ENCODE results near the gene NUDT17.
"Not testable (repeated sequence)": the region's sequence is repeated elsewhere in the genome, so short reads cannot be mapped to it uniquely, and the experiment has no call there.

NUDT17 gene

GRCh38 chr1:145845514-145846161 lies at the start of gene NUDT17:
Gene NUDT17, plus strand, starts transcription at chr1:145845630. Its CDS starts 11 bp downstream, at chr1:145845641.
- DNase-seq = peak; percentile 81

GRCh38 chr1:145796753-145797152 lies 48.7 kb upstream of the NUDT17 start:
- no peak for DNase-seq

GRCh38 chr1:145799806-145800205 lies 45.6 kb upstream of the NUDT17 start:
- DNase-seq = no peak

GRCh38 chr1:145804235-145805045 lies 41.0 kb upstream of the NUDT17 start:
- no peak for DNase-seq

GRCh38 chr1:145805057-145805456 lies 40.4 kb upstream of the NUDT17 start:
- DNase-seq = no peak

GRCh38 chr1:145806408-145806807 lies 39.0 kb upstream of the NUDT17 start:
- no peak for DNase-seq

GRCh38 chr1:145806844-145807243 lies 38.6 kb upstream of the NUDT17 start:
- DNase-seq = no peak

GRCh38 chr1:145812977-145813810 lies 32.2 kb upstream of the NUDT17 start:
- DNase-seq = not testable (repeated sequence)

- not testable (repeated sequence) for DNase-seq
These were observed 27.3 kb upstream of the NUDT17 start for GRCh38 chr1:145818095-145818494.

- not testable (repeated sequence) for DNase-seq
These were observed 22.6 kb upstream of the NUDT17 start for GRCh38 chr1:145822779-145823331.

GRCh38 chr1:145823565-145824498 lies 21.6 kb upstream of the NUDT17 start, which contains the start of the genes POLR3C and RNF115:
Gene POLR3C, plus strand, starts transcription at chr1:145824200. Its CDS starts 1,577 bp downstream, at chr1:145825777.
Gene RNF115, minus strand, starts transcription at chr1:145824095. Its CDS starts 222 bp downstream, at chr1:145823873.
- DNase-seq = peak; percentile 84

GRCh38 chr1:145824499-145824842 lies 21.0 kb upstream of the NUDT17 start:
- no peak for DNase-seq

GRCh38 chr1:145826030-145826429 lies 19.4 kb upstream of the NUDT17 start:
- no peak for DNase-seq

- no peak for DNase-seq
These were observed 17.5 kb upstream of the NUDT17 start for GRCh38 chr1:145827966-145828365.

- DNase-seq = peak; percentile 41
These were observed 16.9 kb upstream of the NUDT17 start for GRCh38 chr1:145828367-145829026.

- DNase-seq = not testable (repeated sequence)
These were observed 14.6 kb upstream of the NUDT17 start for GRCh38 chr1:145830810-145831209.

- DNase-seq = no peak
These were observed 7.8 kb upstream of the NUDT17 start for GRCh38 chr1:145837656-145838055.

GRCh38 chr1:145843031-145843430 lies 2.4 kb upstream of the NUDT17 start:
- DNase-seq = no peak

GRCh38 chr1:145845144-145845513 lies 301 bp upstream of the NUDT17 start:
- no peak for DNase-seq

- DNase-seq = peak; percentile 41
These were observed 777 bp downstream of the NUDT17 start for GRCh38 chr1:145846201-145846612.

GRCh38 chr1:145847827-145848226 lies 2.4 kb downstream of the NUDT17 start:
- no peak for DNase-seq

Data from stimulated activated CD4-positive, alpha-beta T cell treated with anti-CD3 and anti-CD28 coated beads, Interleukin-4, amount 100 ng/mL, for 24 hours (primary cell).